Adipocyte (in vitro differentiated cells): ENCODE measurements around the gene MAP2K1.
A peak's percentile ranks its signal among the peaks of the same experiment; 100 is the strongest.

Source experiments
- DNase-seq: peaks from one replicate; pipeline ENCODE4 v3.0.0-alpha.2; 2015; ENCODE audit warnings: low read depth
- H3K27me3 ChIP-seq: replicated peaks from 2 replicates; pipeline ENCODE4 v1.7.0; 2013; ENCODE audit warnings: mild to moderate bottlenecking, low read length, moderate library complexity; ENCODE audit not compliant: control insufficient read depth, insufficient read depth
- H3K36me3 ChIP-seq: 2 replicates; pipeline ENCODE4 v1.7.0; 2013; ENCODE audit warnings: low read length, mild to moderate bottlenecking, moderate library complexity; ENCODE audit not compliant: control insufficient read depth, insufficient read depth, severe bottlenecking
- H3K4me1 ChIP-seq: 2 replicates; pipeline ENCODE4 v1.7.0; 2013; ENCODE audit warnings: mild to moderate bottlenecking, low read length, moderate library complexity; ENCODE audit not compliant: control insufficient read depth, insufficient read depth
- H3K4me3 ChIP-seq: 2 replicates; pipeline ENCODE4 v1.7.0; 2013; ENCODE audit warnings: mild to moderate bottlenecking, low read length, moderate library complexity
- H3K9ac ChIP-seq: 2 replicates; pipeline ENCODE4 v1.7.0; 2013; ENCODE audit warnings: mild to moderate bottlenecking, low read length, moderate library complexity
- H3K9me3 ChIP-seq: 2 replicates; pipeline ENCODE4 v1.7.0; 2013; ENCODE audit warnings: mild to moderate bottlenecking, low read length, moderate library complexity; ENCODE audit not compliant: control insufficient read depth

Gene MAP2K1

GRCh38 chr15:66409565-66410108 lies 22.9 kb downstream of the MAP2K1 start:
- Histone ChIP-seq H3K36me3 (no peaks in the 10 kb centered on the region), H3K27me3 (no peaks in the 10 kb centered on the region), H3K9me3 (no peaks in the 10 kb centered on the region), H3K9ac (no peak overlapping the region), H3K4me3 (no peak overlapping the region), H3K4me1 (peaks cover 50% of the 10 kb centered on the region)
- no peak for DNase-seq

GRCh38 chr15:66411190-66411589 lies 24.5 kb downstream of the MAP2K1 start:
- Histone ChIP-seq H3K9ac (no peak overlapping the region), H3K36me3 (no peaks in the 10 kb centered on the region), H3K9me3 (no peaks in the 10 kb centered on the region), H3K4me3 (no peak overlapping the region), H3K4me1 (peaks cover 44% of the 10 kb centered on the region), H3K27me3 (no peaks in the 10 kb centered on the region)
- no peak for DNase-seq

GRCh38 chr15:66412220-66412619 lies 25.5 kb downstream of the MAP2K1 start:
- no peak for DNase-seq
- Histone ChIP-seq H3K9me3 (no peaks in the 10 kb centered on the region), H3K4me1 (peaks cover 33% of the 10 kb centered on the region), H3K9ac (no peak overlapping the region), H3K4me3 (no peak overlapping the region), H3K36me3 (no peaks in the 10 kb centered on the region), H3K27me3 (no peaks in the 10 kb centered on the region)

GRCh38 chr15:66413579-66413978 lies 26.9 kb downstream of the MAP2K1 start:
- Histone ChIP-seq H3K4me1 (peaks cover 39% of the 10 kb centered on the region), H3K9ac (no peak overlapping the region), H3K27me3 (no peaks in the 10 kb centered on the region), H3K4me3 (no peak overlapping the region), H3K36me3 (no peaks in the 10 kb centered on the region), H3K9me3 (no peaks in the 10 kb centered on the region)
- DNase-seq, result no peak

- Histone ChIP-seq H3K9me3 (no peaks in the 10 kb centered on the region), H3K36me3 (no peaks in the 10 kb centered on the region), H3K27me3 (no peaks in the 10 kb centered on the region), H3K4me1 (peaks cover 22% of the 10 kb centered on the region), H3K9ac (no peak overlapping the region), H3K4me3 (no peak overlapping the region)
- DNase-seq, result no peak
Observed at GRCh38 chr15:66415360-66415759, 28.6 kb downstream of the MAP2K1 start.

GRCh38 chr15:66417736-66418135 lies 31.0 kb downstream of the MAP2K1 start:
- Histone ChIP-seq H3K36me3 (no peaks in the 10 kb centered on the region), H3K9ac (peak overlapping the region; percentile 32), H3K9me3 (no peaks in the 10 kb centered on the region), H3K4me1 (peaks cover 19% of the 10 kb centered on the region), H3K4me3 (peak overlapping the region; percentile 71), H3K27me3 (no peaks in the 10 kb centered on the region)
- no peak for DNase-seq

- Histone ChIP-seq H3K4me3 (no peak overlapping the region), H3K4me1 (peaks cover 19% of the 10 kb centered on the region), H3K27me3 (no peaks in the 10 kb centered on the region), H3K36me3 (no peaks in the 10 kb centered on the region), H3K9me3 (no peaks in the 10 kb centered on the region), H3K9ac (no peak overlapping the region)
- no peak for DNase-seq
Observed at GRCh38 chr15:66419471-66419870, 32.8 kb downstream of the MAP2K1 start.

GRCh38 chr15:66422347-66422746 lies 35.6 kb downstream of the MAP2K1 start:
- DNase-seq, result no peak
- Histone ChIP-seq H3K27me3 (no peaks in the 10 kb centered on the region), H3K4me1 (peaks cover 12% of the 10 kb centered on the region), H3K9me3 (no peaks in the 10 kb centered on the region), H3K4me3 (no peak overlapping the region), H3K9ac (no peak overlapping the region), H3K36me3 (no peaks in the 10 kb centered on the region)

- Histone ChIP-seq H3K27me3 (no peaks in the 10 kb centered on the region), H3K4me3 (no peak overlapping the region), H3K9me3 (no peaks in the 10 kb centered on the region), H3K36me3 (no peaks in the 10 kb centered on the region), H3K4me1 (peaks cover 4% of the 10 kb centered on the region), H3K9ac (no peak overlapping the region)
- no peak for DNase-seq
Observed at GRCh38 chr15:66423149-66423548, 36.4 kb downstream of the MAP2K1 start.

- DNase-seq, result no peak
Observed at GRCh38 chr15:66424963-66425612, 38.4 kb downstream of the MAP2K1 start.

GRCh38 chr15:66425837-66426236 lies 39.1 kb downstream of the MAP2K1 start:
- Histone ChIP-seq H3K9ac (no peak overlapping the region), H3K36me3 (no peaks in the 10 kb centered on the region), H3K9me3 (no peaks in the 10 kb centered on the region), H3K27me3 (no peaks in the 10 kb centered on the region), H3K4me1 (peaks cover 8% of the 10 kb centered on the region), H3K4me3 (no peak overlapping the region)
- no peak for DNase-seq

More at GRCh38 chr15:66424963-66425612, 38.4 kb downstream of the MAP2K1 start:
- no peaks in the 10 kb centered on the region for H3K36me3 ChIP-seq
- no peak overlapping the region for H3K4me3 ChIP-seq
- no peaks in the 10 kb centered on the region for H3K9me3 ChIP-seq
- no peak overlapping the region for H3K9ac ChIP-seq
- H3K27me3 ChIP-seq, result no peaks in the 10 kb centered on the region
- peaks cover 5% of the 10 kb centered on the region for H3K4me1 ChIP-seq

- DNase-seq, result no peak
Observed at GRCh38 chr15:66429117-66429516, 42.4 kb downstream of the MAP2K1 start.

More at GRCh38 chr15:66429117-66429516, 42.4 kb downstream of the MAP2K1 start:
- no peaks in the 10 kb centered on the region for H3K27me3 ChIP-seq
- no peak overlapping the region for H3K9ac ChIP-seq
- no peaks in the 10 kb centered on the region for H3K36me3 ChIP-seq
- H3K9me3 ChIP-seq, result no peaks in the 10 kb centered on the region
- peaks cover 16% of the 10 kb centered on the region for H3K4me1 ChIP-seq
- H3K4me3 ChIP-seq, result no peak overlapping the region
